Left hindlimb (tissue), 1 donor: Measurements from ENCODE around the gene CAPZA2.
A peak's percentile ranks its signal among the peaks of the same experiment; 100 is the strongest.

Source experiments
- DNase-seq: peaks from one replicate; pipeline ENCODE4 v3.0.0-alpha.2; 2018

The CAPZA2 gene

GRCh38 chr7:116862951-116863670 is 724 bp downstream of the CAPZA2 start:
- peak; percentile 61 for DNase-seq

- no peak for DNase-seq
Observed at GRCh38 chr7:116863936-116864500, 1.6 kb downstream of the CAPZA2 start.

DNA sequence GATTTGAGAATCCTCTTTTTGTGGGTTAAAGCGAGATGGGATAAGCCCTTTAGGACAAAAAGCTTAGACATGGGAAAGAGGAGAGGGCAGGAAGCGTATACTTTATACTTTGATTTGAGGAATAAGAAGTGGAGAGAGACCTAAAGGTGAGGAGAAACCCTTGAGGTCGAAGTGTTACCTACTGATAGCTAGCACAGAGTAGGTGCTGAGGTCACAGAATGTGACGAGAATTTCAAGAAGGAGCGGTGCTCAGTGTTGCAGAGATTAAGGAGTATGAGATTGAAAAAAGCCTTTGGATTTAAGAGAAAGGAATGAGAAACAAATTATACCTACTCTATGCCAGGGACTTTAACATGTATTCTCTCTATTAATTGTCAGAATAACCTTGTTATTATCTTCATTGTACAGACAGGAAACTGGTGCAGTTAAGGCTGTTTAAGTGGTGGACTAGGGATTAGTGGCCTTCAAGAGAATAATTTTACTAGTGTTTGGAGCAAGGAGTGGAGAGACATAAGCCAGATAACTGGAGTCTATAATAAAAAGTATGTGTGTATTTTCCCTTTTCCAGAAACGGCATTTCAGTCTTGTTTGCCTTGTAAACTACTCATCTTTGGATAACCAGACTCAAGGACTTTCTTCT is 8.8 kb downstream of the CAPZA2 start:
- DNase-seq = no peak

DNA sequence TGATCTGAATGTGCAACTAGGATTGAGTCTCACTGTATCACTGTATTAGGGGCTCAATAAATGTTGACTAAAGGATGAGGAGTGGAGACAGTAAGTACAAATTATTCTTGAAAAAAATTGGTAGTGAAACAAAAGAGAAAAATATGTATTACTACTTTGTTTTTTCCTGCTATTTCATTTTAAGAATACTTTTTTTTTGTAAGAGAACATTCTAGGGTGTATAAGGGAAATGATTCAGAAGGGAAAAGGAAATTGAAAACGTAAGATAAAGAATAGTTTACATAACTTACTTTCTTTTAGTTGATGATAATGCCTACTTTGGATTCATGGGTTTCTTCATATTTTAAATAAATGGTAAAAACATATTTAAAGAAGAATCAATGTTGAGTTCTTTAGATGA is 9.6 kb downstream of the CAPZA2 start:
- DNase-seq = no peak

DNA sequence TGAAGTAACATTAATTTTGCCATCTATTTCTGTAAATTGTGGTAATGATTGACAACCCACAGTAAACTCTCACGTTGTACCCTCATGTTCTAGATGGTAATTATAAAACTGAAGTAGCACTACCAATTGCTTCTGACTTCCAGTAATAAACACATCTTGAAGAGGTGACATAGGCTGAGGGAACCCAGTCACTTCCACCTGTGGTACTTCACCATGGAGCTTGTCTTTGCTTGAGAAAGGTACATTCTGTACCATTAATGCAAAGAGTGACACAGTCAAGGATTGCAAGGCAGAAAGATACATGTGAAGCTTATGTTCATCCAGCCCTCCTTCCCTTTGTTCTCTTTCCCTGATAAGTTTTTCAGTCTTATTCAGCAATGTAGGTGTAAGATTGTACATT is 11.2 kb downstream of the CAPZA2 start:
- no peak for DNase-seq

- no peak for DNase-seq
Observed at GRCh38 chr7:116876664-116877442, 14.5 kb downstream of the CAPZA2 start.

DNA sequence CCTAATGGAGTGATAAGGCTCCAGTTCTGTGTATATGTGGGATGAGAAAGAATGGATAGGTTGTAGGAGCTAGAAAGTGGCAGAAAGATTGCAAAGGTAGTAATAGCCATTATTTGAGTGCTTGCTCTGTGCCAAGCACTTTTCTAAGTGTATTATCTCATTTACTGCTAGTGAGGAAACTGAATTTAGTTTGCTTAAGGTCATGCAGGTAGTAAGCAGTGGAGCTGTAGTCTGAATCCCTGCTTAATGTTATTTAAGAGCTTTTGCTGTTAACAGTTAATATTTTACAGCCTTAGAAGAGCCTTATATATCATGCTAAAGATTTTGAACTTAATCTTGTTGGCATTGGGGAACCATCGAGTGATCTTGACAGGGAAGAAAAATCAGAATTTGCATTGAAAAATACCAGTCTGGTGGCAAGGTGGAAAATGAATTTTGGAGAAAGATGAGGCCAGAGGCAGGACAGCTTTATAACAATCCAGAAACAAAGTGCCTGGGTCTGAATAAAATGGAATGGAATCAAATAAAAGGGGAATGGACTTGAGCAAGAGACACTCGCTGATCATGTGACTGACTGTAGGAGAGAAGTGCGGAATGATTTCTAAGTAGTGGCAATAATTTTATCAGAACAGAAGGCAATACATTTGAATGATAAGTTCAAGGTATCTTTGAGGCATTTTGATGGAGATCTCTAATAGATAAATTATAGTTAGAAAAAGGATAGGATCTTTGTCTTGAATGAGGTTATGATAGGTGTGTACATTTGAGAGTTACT is 15.2 kb downstream of the CAPZA2 start:
- DNase-seq = no peak

DNA sequence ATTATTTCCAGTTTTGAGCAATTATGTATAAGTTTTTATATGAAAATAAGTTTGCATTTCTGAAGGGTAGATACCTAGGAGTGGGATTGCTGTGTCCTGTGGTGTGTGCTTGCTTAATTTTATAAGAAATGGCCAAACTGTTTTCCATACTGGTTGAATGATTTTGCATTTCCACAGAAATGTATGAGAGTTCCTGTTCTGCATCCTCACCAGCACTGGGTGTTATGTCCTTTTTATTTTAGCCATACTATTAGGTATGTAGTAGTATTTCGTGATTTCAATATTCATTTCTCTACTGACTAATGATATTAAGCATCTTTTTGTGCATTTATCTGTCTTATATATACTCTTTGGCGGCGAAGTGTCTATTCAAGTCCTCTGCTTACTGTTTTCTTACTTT is 22.3 kb downstream of the CAPZA2 start:
- DNase-seq = no peak

DNA sequence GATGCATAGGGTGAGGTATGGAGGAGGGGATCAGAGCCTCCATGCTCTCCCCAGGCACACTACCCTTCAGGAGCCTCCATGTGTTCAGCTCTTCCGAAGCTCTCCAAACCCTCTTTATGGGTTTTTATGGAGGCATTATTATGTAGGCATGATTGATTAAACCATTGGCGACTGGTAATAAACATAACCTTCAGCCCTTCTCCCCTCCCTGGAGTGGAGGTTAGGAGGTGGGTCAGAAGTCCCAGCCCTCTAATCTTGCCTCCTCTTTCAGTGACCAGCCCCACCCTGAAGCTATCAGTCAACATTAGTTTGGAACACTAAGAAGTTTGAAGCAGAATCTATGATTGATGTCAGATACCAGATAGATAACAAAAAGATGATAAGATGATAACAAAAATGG is 23.3 kb downstream of the CAPZA2 start:
- no peak for DNase-seq

- DNase-seq = no peak
Observed at GRCh38 chr7:116886543-116887156, 24.3 kb downstream of the CAPZA2 start.

DNA sequence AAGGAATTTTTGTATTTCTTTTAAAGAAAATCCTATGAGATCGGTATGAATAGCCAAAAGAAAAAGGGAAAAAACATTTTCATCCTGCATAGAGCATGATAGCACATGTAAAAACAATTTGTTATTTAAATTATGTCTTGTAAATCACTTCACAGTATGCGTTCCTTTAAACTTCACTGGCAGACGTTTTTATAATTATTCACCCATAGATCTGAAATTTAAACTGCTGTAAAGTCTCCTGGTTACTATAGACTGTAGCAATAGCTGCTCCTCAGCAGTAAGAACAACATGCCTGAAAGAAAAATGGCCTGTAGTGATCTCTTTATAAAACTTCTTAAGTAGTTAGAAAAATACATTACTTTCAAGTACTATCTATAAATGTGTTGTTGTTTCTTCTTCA is 26.5 kb downstream of the CAPZA2 start:
- DNase-seq = no peak

DNA sequence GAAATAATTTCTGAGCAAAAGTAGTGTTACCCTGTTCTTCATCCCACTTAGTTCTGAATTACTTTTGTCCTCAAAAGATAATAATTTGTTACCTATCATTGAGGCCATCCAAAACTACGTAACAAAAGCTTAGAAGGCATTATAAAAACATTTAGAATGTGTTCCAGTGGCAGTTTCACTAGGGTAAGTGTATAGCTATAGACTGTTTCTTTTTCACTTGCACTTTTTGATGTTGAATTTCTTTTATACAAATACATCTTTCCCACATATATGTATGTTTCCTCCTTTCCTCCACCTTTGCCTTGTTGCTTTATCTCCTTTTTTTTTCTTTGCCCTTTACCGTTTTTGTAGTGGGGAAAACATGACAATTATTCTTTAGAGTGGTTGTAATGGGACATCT is 33.5 kb downstream of the CAPZA2 start:
- no peak for DNase-seq

GRCh38 chr7:116897661-116898060 is 35.3 kb downstream of the CAPZA2 start:
- no peak for DNase-seq

GRCh38 chr7:116899308-116899707 is 36.9 kb downstream of the CAPZA2 start:
- no peak for DNase-seq

DNA sequence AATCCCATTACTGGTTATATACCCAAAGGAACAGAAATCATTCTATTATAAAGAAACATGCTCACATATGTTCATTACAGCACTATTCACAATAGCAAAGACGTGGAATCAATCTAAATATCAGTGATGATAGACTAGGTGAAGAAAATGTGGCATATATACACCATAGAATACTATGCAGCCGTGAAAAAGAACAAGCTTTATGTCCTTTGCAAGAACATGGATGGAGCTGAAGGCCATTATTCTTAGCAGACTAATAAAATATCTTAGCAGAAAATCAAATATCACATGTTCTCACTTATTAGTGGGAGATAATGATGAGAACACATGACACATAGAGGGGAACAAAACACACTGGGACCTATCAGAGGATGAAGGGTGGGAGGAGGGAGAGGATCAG is 38.8 kb downstream of the CAPZA2 start:
- DNase-seq = no peak

GRCh38 chr7:116902867-116903266 is 40.5 kb downstream of the CAPZA2 start:
- no peak for DNase-seq

DNA sequence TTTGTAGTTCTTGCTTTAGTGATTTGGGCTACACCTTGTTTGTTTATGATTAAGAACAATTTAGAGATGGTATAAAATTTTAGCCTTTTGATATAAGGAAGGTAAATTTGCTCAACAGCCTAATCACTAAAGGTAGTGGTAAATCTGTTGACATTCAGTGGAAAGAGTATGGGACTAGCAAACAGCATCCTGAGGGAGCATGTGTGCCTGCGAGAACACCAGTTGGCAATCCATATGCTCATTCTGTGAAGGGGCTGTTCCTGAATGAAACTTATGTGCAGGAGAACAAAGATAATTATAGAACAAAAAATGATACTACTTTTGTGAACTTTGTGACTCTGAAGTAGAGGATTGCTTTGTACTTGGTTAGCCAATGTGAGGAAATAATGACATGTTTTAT is 44.0 kb downstream of the CAPZA2 start:
- no peak for DNase-seq

DNA sequence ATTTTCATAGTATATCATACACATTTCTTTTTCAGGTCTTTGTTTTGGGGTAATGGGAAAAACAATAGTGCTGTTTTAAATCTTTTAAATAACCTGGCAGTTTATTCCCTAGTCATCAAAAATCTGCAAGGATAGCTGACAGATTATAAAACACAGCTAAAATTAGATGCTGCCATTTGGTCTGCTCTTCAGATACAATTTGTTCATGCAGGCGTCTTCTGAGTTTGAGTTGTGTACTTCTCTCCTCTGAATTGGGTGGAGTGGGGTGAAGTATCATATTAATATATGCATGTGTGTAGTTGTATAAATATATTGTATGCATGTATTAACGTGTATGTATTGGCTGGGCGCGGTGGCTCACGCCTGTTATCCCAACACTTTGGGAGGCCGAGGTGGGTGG is 48.0 kb downstream of the CAPZA2 start:
- no peak for DNase-seq

GRCh38 chr7:116911801-116912200 is 49.4 kb downstream of the CAPZA2 start:
- no peak for DNase-seq

- no peak for DNase-seq
Observed at GRCh38 chr7:116912269-116912909, 50.0 kb downstream of the CAPZA2 start.

GRCh38 chr7:116918704-116919103 is 56.3 kb downstream of the CAPZA2 start:
- DNase-seq = no peak

- DNase-seq = no peak
Observed at GRCh38 chr7:116920359-116920758, 58.0 kb downstream of the CAPZA2 start.
